HG02798 (cell line): ENCODE results near the gene MRTFB.

ENCODE experiments used
- ATAC-seq: cut with Tn5 transposase; IDR thresholded peaks from one replicate; pipeline ENCODE4 v1.9.1; 2021; ENCODE audit warnings: mild to moderate bottlenecking; ENCODE audit not compliant: unreplicated experiment, poor library complexity

Gene MRTFB

GRCh38 chr16:14125708-14126107 is 54.6 kb downstream of the MRTFB start:
- ATAC-seq = no peak

- ATAC-seq = no peak
Observed at GRCh38 chr16:14128097-14128496, 57.0 kb downstream of the MRTFB start.

- ATAC-seq = no peak
Observed at GRCh38 chr16:14129502-14129901, 58.4 kb downstream of the MRTFB start.

GRCh38 chr16:14131774-14132695 is 60.9 kb downstream of the MRTFB start:
- ATAC-seq = no peak

GRCh38 chr16:14132696-14133048 is 61.6 kb downstream of the MRTFB start:
- no peak for ATAC-seq

- no peak for ATAC-seq
Observed at GRCh38 chr16:14133907-14134306, 62.8 kb downstream of the MRTFB start.

- ATAC-seq = no peak
Observed at GRCh38 chr16:14135704-14136103, 64.6 kb downstream of the MRTFB start.

GRCh38 chr16:14139872-14140271 is 68.8 kb downstream of the MRTFB start:
- ATAC-seq = no peak

- no peak for ATAC-seq
Observed at GRCh38 chr16:14140923-14141322, 69.8 kb downstream of the MRTFB start.

- no peak for ATAC-seq
Observed at GRCh38 chr16:14146445-14146844, 75.3 kb downstream of the MRTFB start.

- ATAC-seq = no peak
Observed at GRCh38 chr16:14148016-14148415, 76.9 kb downstream of the MRTFB start.

- no peak for ATAC-seq
Observed at GRCh38 chr16:14148569-14148968, 77.5 kb downstream of the MRTFB start.

GRCh38 chr16:14150796-14151195 is 79.7 kb downstream of the MRTFB start:
- ATAC-seq = no peak

- no peak for ATAC-seq
Observed at GRCh38 chr16:14151256-14152030, 80.3 kb downstream of the MRTFB start.

GRCh38 chr16:14155572-14156190 is 84.6 kb downstream of the MRTFB start:
- no peak for ATAC-seq

GRCh38 chr16:14164916-14165662 is 94.0 kb downstream of the MRTFB start:
- no peak for ATAC-seq

- ATAC-seq = no peak
Observed at GRCh38 chr16:14168146-14168545, 97.0 kb downstream of the MRTFB start.

GRCh38 chr16:14172200-14172809 is 101.2 kb downstream of the MRTFB start:
- ATAC-seq = no peak

- ATAC-seq = no peak
Observed at GRCh38 chr16:14175086-14175485, 104.0 kb downstream of the MRTFB start.

- no peak for ATAC-seq
Observed at GRCh38 chr16:14177704-14178103, 106.6 kb downstream of the MRTFB start.
